GM23338 (cell line): ENCODE results near the gene RYR3.

Experiments
- CREB1 ChIP-seq: fragments of 250-450 bp; sonication (Bioruptor Pico); IDR thresholded peaks from 2 replicates; pipeline ENCODE4 v1.5.0; 2020; ENCODE audit warnings: low read depth, mild to moderate bottlenecking, moderate library complexity
- CTCF ChIP-seq, 2 experiments: fragments of 200-600 bp in 1 of 2; sonication (generic) in 1 of 2; conservative IDR thresholded peaks; 2 replicates each; pipeline versions ENCODE4 v1.5.1 to v1.6.1; 2016 to 2017; ENCODE audit warnings: antibody characterized with exemption in 2 of 2, low read depth in 2 of 2, mild to moderate bottlenecking in 2 of 2, moderate library complexity in 1 of 2
- ETS1 ChIP-seq: IDR thresholded peaks from 2 replicates; pipeline ENCODE4 v1.6.1; 2016; ENCODE audit warnings: antibody characterized with exemption
- EZH2 ChIP-seq: fragments of 200-600 bp; sonication (generic); IDR thresholded peaks from one replicate; pipeline ENCODE4 v1.8.0; 2017; ENCODE audit warnings: antibody characterized with exemption, mild to moderate bottlenecking, low read depth; ENCODE audit not compliant: unreplicated experiment
- EZH2phosphoT487 ChIP-seq: fragments of 200-600 bp; sonication (generic); IDR thresholded peaks from one replicate; pipeline ENCODE4 v1.8.1; 2018; ENCODE audit warnings: antibody characterized with exemption; ENCODE audit not compliant: unreplicated experiment
- JUNB ChIP-seq: IDR thresholded peaks from one replicate; pipeline ENCODE4 v1.6.1; 2016; ENCODE audit warnings: antibody characterized with exemption; ENCODE audit not compliant: unreplicated experiment
- NANOG ChIP-seq: IDR thresholded peaks from 2 replicates; pipeline ENCODE4 v1.6.1; 2016; ENCODE audit warnings: antibody characterized with exemption, borderline replicate concordance
- POLR2AphosphoS5 ChIP-seq: IDR thresholded peaks from 2 replicates; pipeline ENCODE4 v1.6.1; 2016; ENCODE audit warnings: antibody characterized with exemption, low read depth
- REST ChIP-seq: IDR thresholded peaks from one replicate; pipeline ENCODE4 v1.6.1; 2018; ENCODE audit warnings: antibody characterized with exemption; ENCODE audit not compliant: unreplicated experiment
- STAT1 ChIP-seq: IDR thresholded peaks from one replicate; pipeline ENCODE4 v1.6.1; 2016; ENCODE audit warnings: antibody characterized with exemption; ENCODE audit not compliant: unreplicated experiment
- ZNF114 ChIP-seq: fragments of 250-450 bp; sonication (Bioruptor Pico); IDR thresholded peaks from 2 replicates; pipeline ENCODE4 v1.5.0; 2020; ENCODE audit warnings: mild to moderate bottlenecking, moderate library complexity
- ZNF331 ChIP-seq: fragments of 250-450 bp; sonication (Bioruptor Pico); IDR thresholded peaks from 2 replicates; pipeline ENCODE4 v1.5.0; 2020; ENCODE audit warnings: low read depth, mild to moderate bottlenecking, moderate library complexity

GRCh38 chr15:33317896-33318295 is 7.1 kb downstream of the RYR3 start:
- TF ChIP-seq CTCF (conservative IDR thresholded peaks at IDR 0.05; ENCODE audit: low read depth in 2 of 2): no peak
- TF ChIP-seq JUNB: no peak
- TF ChIP-seq POLR2AphosphoS5: no peak
- no peak for TF ChIP-seq ZNF114 (CRISPR knock-in tag)
- TF ChIP-seq EZH2: no peak
- TF ChIP-seq REST: no peak
- TF ChIP-seq ZNF331 (CRISPR knock-in tag): no peak
- TF ChIP-seq CREB1 (CRISPR knock-in tag): no peak
- no peak for TF ChIP-seq EZH2phosphoT487
- no peak for TF ChIP-seq STAT1
- TF ChIP-seq ETS1: no peak
- TF ChIP-seq NANOG: no peak
